Tibial nerve (tissue), 4 donors: Measurements from ENCODE around the gene RIMS1.

Source experiments
- CTCF ChIP-seq, 5 experiments: fragments of 200-600 bp in 3 of 5; fragments of 450-650 bp in 2 of 5; sonication (generic) in 3 of 5; IDR thresholded peaks; one replicate each; pipeline ENCODE4 v1.5.1; 2016 to 2019; ENCODE audit warnings: antibody characterized with exemption in 5 of 5, mild to moderate bottlenecking in 3 of 5, moderate library complexity in 2 of 5
- EP300 ChIP-seq, 2 donors: sonication (generic); formaldehyde crosslinking; IDR thresholded peaks; one replicate each; pipeline ENCODE4 v1.6.1; 2017; ENCODE audit warnings: antibody characterized with exemption in 2 of 2, mild to moderate bottlenecking in 1 of 2

- no peak for TF ChIP-seq CTCF (IDR thresholded peaks at IDR 0.05)
- TF ChIP-seq EP300 (IDR thresholded peaks at IDR 0.05): no peak
These were observed 515.5 kb downstream of the RIMS1 start for GRCh38 chr6:72401865-72402264.
